ENCODE data around the gene OSER1.

DNA sequence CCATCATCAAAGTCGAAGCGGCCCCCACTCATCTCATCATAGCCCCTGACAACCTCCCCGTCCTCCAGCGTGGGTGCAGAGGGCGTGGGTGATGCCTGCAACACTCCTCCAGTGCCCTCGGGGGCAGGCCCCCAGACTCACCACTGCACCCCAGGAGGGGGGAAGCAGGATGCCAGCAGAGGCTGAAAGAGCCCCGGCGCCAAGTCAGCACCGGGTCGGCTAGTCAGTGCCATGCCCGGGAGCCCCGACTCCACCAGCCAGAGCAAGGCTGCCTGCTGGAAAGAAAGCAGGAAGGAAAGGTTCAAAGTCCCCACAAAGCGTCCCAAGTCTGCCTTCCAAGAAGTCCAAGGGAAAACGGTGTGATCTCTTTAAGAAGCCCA lies 23.9 kb downstream of the OSER1 start:
- TF ChIP-seq, protein P1, sequence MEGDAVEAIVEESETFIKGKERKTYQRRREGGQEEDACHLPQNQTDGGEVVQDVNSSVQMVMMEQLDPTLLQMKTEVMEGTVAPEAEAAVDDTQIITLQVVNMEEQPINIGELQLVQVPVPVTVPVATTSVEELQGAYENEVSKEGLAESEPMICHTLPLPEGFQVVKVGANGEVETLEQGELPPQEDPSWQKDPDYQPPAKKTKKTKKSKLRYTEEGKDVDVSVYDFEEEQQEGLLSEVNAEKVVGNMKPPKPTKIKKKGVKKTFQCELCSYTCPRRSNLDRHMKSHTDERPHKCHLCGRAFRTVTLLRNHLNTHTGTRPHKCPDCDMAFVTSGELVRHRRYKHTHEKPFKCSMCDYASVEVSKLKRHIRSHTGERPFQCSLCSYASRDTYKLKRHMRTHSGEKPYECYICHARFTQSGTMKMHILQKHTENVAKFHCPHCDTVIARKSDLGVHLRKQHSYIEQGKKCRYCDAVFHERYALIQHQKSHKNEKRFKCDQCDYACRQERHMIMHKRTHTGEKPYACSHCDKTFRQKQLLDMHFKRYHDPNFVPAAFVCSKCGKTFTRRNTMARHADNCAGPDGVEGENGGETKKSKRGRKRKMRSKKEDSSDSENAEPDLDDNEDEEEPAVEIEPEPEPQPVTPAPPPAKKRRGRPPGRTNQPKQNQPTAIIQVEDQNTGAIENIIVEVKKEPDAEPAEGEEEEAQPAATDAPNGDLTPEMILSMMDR (IDR thresholded peaks at IDR 0.05; ENCODE audit: control extremely low read depth in 1 of 3, insufficient read depth in 1 of 3, low read depth in 1 of 3, low read length in 3 of 3): no peak
- no peak for TF ChIP-seq POLR2AphosphoS5 (IDR thresholded peaks at IDR 0.05; ENCODE audit: low read depth, low read length)
